Esophagus squamous epithelium (tissue), 5 donors: ENCODE measurements around the gene PCGF2. TPM values are rescaled to one million over a fixed set of nuclear protein-coding genes. Genes with fewer than 3 reads are reported as not detected.
A peak's percentile ranks its signal among the peaks of the same experiment; 100 is the strongest.

ENCODE experiments used
- DNase-seq: peaks from one replicate; lab custom pipeline; 2025; lab: John Stamatoyannopoulos, UW
- H3K27ac ChIP-seq, 4 donors: fragments of 200-600 bp; sonication (generic); one replicate each; pipeline ENCODE4 v1.5.1; 2016 to 2019; ENCODE audit warnings: mild to moderate bottlenecking in 1 of 4
- H3K27me3 ChIP-seq, 4 donors: fragments of 200-600 bp; sonication (generic); 1 replicate in 3 of 4; 2 replicates in 1 of 4; pipeline versions ENCODE4 v1.5.1 to v1.6.0; 2017 to 2021; ENCODE audit warnings: antibody characterized with exemption in 1 of 4
- H3K36me3 ChIP-seq, 3 donors: fragments of 200-600 bp; sonication (generic); one replicate each; pipeline ENCODE4 v1.5.1; 2016 to 2019
- H3K4me1 ChIP-seq, 3 donors: fragments of 200-600 bp; sonication (generic); one replicate each; pipeline ENCODE4 v1.5.1; 2017 to 2019
- H3K4me3 ChIP-seq, 4 donors: fragments of 200-600 bp; sonication (generic); 1 replicate in 3 of 4; 2 replicates in 1 of 4; pipeline ENCODE4 v1.5.1; 2016 to 2019; ENCODE audit warnings: mild to moderate bottlenecking in 2 of 4, moderate library complexity in 1 of 4
- H3K9me3 ChIP-seq, 3 donors: fragments of 200-600 bp; sonication (generic); one replicate each; pipeline ENCODE4 v1.5.1; 2016 to 2019
- POLR2A ChIP-seq, 4 donors: fragments of 450-650 bp; IDR thresholded peaks; one replicate each; pipeline ENCODE4 v1.6.1; 2017; ENCODE audit warnings: antibody characterized with exemption in 4 of 4, mild to moderate bottlenecking in 4 of 4, moderate library complexity in 3 of 4
- WGBS, 2 donors: methylation state at CpG; one replicate each; pipeline ENCODE4 v1.1.5; 2018; 5-methylcytosine and 5-hydroxymethylcytosine counted together
- intact Hi-C: fragments of 100-400 bp; cut with DNase I; formaldehyde crosslinking; loops from one replicate; pipeline ENCODE4 v1.15.0; 2022
- total RNA-seq, 4 donors: library from RNA; depleted of rRNA; stranded (reverse); fragments of >200 nt; gene quantifications; one replicate each; pipeline ENCODE4 v1.1.0, GENCODE V29; 2016
- TF ChIP-seq, protein P1 (sequence below), 6 experiments: fragments of 450-650 bp in 4 of 6; fragments of 200-600 bp in 2 of 6; sonication (generic) in 2 of 6; IDR thresholded peaks; one replicate each; pipeline ENCODE4 v1.5.1; 2016 to 2019; ENCODE audit warnings: antibody characterized with exemption in 6 of 6, mild to moderate bottlenecking in 4 of 6, moderate library complexity in 4 of 6
- donor health status: DM: yes; HTN: yes; CAD: no.

PCGF2 gene
- total RNA-seq, 4 donors from 2014 or later: 2.5 to 11.8 (median 3.4) TPM

DNA sequence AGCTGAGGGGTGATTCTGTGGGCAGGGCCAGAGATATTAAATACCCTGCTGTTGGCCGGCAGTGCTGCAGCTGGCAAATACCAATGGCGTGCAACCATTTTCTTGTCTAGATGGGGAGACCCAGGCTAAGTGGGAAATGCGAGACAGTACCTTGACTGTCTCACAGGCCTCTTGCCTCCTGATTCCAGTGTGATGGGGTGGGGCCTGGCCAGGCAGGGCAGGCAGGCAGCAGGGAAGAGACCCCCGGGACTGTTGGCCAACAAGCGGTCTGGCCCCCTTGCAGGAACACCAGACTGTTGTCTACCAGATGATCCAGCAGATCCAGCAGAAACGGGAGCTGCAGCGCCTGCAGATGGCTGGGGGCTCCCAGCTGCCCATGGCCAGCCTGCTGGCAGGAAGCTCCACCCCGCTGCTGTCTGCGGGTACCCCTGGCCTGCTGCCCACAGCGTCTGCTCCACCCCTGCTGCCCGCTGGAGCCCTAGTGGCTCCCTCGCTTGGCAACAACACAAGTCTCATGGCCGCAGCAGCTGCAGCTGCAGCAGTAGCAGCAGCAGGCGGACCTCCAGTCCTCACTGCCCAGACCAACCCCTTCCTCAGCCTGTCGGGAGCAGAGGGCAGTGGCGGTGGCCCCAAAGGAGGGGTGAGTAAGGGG is 23.7 kb downstream of the PCGF2 start:
- Histone ChIP-seq H3K36me3 (peaks cover 18 to 69% (median 23%) of the 10 kb centered on the region in 3 donors), H3K4me3 (no peak overlapping the region), H3K27ac (no peak overlapping the region), H3K27me3 (no peaks in the 10 kb centered on the region), H3K4me1 (peaks cover 5 to 40% (median 9%) of the 10 kb centered on the region in 3 donors), H3K9me3 (no peaks in the 10 kb centered on the region)
- WGBS, 2 donors: 70 to 71% methylated on average over 5 of the region's 16 CpGs
- TF ChIP-seq, protein P1, sequence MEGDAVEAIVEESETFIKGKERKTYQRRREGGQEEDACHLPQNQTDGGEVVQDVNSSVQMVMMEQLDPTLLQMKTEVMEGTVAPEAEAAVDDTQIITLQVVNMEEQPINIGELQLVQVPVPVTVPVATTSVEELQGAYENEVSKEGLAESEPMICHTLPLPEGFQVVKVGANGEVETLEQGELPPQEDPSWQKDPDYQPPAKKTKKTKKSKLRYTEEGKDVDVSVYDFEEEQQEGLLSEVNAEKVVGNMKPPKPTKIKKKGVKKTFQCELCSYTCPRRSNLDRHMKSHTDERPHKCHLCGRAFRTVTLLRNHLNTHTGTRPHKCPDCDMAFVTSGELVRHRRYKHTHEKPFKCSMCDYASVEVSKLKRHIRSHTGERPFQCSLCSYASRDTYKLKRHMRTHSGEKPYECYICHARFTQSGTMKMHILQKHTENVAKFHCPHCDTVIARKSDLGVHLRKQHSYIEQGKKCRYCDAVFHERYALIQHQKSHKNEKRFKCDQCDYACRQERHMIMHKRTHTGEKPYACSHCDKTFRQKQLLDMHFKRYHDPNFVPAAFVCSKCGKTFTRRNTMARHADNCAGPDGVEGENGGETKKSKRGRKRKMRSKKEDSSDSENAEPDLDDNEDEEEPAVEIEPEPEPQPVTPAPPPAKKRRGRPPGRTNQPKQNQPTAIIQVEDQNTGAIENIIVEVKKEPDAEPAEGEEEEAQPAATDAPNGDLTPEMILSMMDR (IDR thresholded peaks at IDR 0.05): no peak
- TF ChIP-seq POLR2A (IDR thresholded peaks at IDR 0.05): no peak
- intact Hi-C loops: no loop called here
- no peak for DNase-seq

DNA sequence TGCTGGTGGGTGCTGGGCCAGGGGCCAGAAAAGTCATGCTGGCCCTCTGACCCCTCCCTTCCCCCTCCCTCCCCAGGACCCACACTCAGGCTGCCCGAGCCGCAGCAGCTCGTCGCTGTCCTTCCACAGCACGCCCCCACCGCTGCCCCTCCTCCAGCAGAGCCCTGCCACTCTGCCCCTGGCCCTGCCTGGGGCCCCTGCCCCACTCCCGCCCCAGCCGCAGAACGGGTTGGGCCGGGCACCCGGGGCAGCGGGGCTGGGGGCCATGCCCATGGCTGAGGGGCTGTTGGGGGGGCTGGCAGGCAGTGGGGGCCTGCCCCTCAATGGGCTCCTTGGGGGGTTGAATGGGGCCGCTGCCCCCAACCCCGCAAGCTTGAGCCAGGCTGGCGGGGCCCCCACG is 26.3 kb downstream of the PCGF2 start:
- H3K36me3 ChIP-seq: peaks cover 23 to 95% (median 32%) of the 10 kb centered on the region in 3 donors
- H3K4me1 ChIP-seq: peaks cover 0 to 40% (median 0%) of the 10 kb centered on the region in 3 donors
- peak overlapping the region in 1 of 4 donors; percentile 5 for H3K27ac ChIP-seq
- intact Hi-C loops: no loop called here
- H3K27me3 ChIP-seq: no peaks in the 10 kb centered on the region
- no peaks in the 10 kb centered on the region for H3K9me3 ChIP-seq
- 89% methylated on average over 5 of the region's 16 CpGs; no CpG with 5 or more reads in 1 of the 2 donors for WGBS, 2 donors
- no peak for TF ChIP-seq POLR2A (IDR thresholded peaks at IDR 0.05)
- TF ChIP-seq, protein P1 (IDR thresholded peaks at IDR 0.05): no peak
- H3K4me3 ChIP-seq: no peak overlapping the region
- no peak for DNase-seq

DNA sequence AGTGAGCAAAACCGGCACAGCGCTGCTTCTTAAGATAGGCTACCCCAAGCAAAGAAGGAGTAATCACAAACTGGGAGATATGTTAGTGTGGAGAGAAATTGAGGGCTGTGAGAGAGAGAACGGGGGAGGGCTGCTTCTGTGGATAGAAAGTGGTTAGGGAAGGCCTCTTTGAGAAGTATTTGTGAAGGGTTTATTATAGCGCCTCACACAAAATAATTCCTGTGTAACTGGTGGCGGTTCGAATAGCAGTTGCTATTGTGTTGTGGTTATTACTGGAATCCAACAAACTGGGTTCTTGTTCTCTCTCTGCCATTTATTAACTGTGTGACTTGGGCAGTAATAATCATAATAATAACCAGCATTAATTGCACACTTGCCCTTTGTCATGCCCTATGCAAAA is 27.2 kb downstream of the PCGF2 start:
- Histone ChIP-seq H3K36me3 (peaks cover 28 to 100% (median 40%) of the 10 kb centered on the region in 3 donors), H3K4me3 (no peak overlapping the region), H3K27ac (no peak overlapping the region), H3K9me3 (no peaks in the 10 kb centered on the region), H3K4me1 (peaks cover 0 to 40% (median 0%) of the 10 kb centered on the region in 3 donors), H3K27me3 (no peaks in the 10 kb centered on the region)
- no peak for DNase-seq
- WGBS, 2 donors: 89% methylated on average over 6 of the region's 6 CpGs
- TF ChIP-seq POLR2A (IDR thresholded peaks at IDR 0.05): no peak
- TF ChIP-seq, protein P1 (IDR thresholded peaks at IDR 0.05): no peak
- intact Hi-C loops: no loop called here

DNA sequence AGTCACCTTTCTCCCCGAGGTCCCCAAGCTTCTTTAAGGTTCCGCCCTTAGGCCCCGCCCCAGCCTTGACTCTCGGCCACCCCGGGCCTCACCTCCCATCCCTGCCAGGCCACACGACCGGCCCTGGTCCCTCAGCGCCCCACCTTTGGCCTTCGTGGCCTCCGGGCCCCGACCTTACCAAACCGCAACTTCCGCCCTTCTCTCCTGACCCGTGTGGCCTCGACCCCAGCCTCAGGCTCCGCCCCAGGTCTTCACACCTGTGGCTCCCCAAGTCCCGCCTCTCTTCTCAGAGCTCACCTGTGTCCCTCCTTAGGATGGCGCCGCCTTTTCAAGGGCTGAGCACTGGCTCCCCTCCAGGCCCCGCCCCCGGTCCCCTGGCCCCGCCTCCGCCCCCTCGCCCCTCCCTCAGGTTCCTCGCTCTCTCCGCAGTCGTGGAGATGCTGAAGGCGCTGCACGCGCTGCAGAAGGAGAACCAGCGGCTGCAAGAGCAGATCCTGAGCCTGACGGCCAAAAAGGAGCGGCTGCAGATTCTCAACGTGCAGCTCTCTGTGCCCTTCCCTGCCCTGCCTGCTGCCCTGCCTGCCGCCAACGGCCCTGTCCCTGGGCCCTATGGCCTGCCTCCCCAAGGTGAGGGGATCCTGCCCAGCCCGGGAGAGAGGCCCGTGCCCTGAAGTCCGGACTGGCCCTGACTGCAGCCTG is 28.0 kb downstream of the PCGF2 start:
- no peak for DNase-seq
- no peaks in the 10 kb centered on the region for H3K9me3 ChIP-seq
- intact Hi-C loops: no loop called here
- H3K4me1 ChIP-seq: peaks cover 0 to 38% (median 0%) of the 10 kb centered on the region in 3 donors
- peaks cover 34 to 100% (median 45%) of the 10 kb centered on the region in 3 donors for H3K36me3 ChIP-seq
- H3K27ac ChIP-seq: no peak overlapping the region
- H3K27me3 ChIP-seq: no peaks in the 10 kb centered on the region
- TF ChIP-seq, protein P1 (IDR thresholded peaks at IDR 0.05): no peak
- TF ChIP-seq POLR2A (IDR thresholded peaks at IDR 0.05): no peak
- no peak overlapping the region for H3K4me3 ChIP-seq
- 74 to 75% methylated on average over 20 to 28 of the region's 39 CpGs for WGBS, 2 donors
